Measurements from ENCODE around the gene STAG3.
A peak's percentile ranks its signal among the peaks of the same experiment; 100 is the strongest.
"Not testable (repeated sequence)": the region's sequence is repeated elsewhere in the genome, so short reads cannot be mapped to it uniquely, and the experiment has no call there.

Gene STAG3

DNA sequence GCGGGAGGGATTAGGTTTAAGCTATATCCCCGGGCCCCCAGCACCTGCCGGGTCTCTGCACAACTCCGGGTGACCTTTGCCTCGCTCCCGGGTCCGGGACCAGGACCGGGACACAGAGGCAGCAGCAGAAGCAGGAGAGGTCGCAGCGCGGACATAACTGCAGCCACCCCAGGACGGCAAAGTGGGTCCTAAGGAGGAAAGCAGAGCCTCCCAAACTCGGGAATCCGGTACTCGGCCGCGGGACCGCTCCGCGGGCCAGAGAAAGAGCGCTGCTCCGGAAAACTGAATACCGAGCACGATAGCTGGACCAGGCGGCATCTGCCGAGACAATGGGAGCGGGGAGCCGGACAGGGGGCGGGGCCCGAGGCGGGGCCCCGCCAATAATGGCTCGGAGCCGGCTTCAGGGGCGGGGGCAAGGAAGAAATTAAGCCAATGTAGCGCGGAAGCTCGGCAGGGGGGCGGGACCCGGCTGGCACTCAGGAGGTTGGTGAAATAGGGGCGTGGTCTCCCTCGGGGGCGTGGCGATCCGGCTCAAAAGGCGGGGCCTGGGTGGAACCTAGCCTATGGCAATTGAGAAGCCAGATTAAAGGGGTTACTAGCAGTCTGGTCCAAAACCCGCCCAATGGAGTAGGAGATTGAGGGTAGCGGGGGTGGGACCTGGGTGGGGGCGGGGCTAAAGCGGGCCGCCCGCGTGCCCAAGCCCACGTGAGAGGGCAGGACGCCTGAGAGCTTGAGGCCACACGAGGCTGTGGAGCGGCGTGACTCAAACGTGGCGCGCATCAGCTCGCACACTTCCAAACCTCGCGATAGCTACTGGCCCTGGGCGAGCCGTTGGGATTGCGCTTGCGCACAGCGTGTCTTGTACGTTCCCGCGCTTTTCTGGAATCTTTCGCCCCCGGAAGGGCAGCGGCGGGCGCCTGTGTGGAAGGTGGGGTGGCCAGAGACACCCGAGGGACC lies at the start of gene STAG3, which contains the start of gene GPC2:
Gene STAG3 (plus strand): TSS at position 874 of the 957 bp plus-strand sequence. CDS start 2,639 bp downstream, outside the sequence.
Gene GPC2 (minus strand): TSS at position 337 of the 957 bp plus-strand sequence. CDS start 182 bp downstream, at position 155.
- peak; percentile 96 for DNase-seq

GRCh38 chr7:100128637-100128963 lies 49.1 kb upstream of the STAG3 start:
- no peak for DNase-seq

GRCh38 chr7:100130220-100130607 lies 47.5 kb upstream of the STAG3 start:
- DNase-seq: not testable (repeated sequence)

DNA sequence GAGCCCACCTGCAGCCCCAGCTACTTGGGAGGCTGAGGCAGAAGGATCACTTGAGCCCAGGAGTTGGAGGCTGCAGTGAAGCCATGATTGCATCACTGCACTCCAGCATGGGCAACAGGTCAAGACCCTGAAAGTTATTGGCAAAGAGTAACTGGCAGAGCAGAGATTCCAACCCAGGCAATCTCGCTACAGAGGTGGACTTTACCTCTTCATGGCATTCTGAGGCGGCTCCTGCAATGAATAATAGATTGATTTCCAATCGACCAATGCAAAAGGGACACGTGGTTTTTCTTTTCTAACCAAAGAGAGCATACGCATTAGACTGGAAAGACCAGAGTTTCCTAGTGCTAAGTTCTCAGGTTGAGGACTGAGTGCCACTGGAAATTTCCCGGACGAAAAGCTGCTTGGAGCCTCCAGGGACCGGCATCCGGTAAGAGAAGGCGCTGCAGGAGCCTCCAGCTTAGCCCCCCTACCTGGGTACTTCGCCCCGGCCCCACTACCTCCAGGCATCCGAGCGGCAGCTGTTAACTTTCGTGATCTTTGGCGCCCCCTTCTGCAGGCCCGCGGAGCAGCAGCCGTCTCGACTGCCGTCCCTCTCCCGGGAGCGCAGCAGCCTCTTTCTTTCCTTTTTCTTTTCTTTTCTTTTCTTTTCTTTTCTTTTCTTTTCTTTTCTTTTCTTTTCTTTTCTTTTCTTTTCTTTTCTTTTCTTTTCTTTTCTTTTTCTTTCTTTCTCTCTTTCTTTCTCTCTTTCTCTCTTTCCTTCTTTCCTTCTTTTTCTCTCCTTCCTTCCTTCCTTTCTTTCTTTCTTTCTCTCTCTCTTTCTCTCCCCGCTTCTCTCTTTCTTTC lies 46.9 kb upstream of the STAG3 start:
- DNase-seq: peak; percentile 90

DNA sequence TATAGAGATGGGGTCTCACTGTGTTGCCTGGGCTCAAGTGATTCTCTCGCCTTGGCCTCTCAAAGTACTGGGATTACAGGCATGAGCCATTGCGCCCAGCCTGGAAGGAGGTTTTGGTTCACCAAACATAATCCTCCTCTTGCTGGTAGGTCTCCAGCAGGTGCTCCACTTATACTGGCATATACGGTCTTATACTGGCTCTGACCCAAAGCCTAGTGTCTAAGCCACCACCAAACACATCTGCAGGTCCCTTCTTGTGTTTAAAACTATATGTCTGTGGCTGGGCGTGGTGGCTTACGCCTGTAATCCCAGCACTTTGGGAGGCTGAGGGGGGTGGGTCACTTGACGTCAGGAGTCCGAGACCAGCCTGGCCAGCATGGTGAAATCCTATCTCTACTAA lies 45.6 kb upstream of the STAG3 start:
- no peak for DNase-seq

DNA sequence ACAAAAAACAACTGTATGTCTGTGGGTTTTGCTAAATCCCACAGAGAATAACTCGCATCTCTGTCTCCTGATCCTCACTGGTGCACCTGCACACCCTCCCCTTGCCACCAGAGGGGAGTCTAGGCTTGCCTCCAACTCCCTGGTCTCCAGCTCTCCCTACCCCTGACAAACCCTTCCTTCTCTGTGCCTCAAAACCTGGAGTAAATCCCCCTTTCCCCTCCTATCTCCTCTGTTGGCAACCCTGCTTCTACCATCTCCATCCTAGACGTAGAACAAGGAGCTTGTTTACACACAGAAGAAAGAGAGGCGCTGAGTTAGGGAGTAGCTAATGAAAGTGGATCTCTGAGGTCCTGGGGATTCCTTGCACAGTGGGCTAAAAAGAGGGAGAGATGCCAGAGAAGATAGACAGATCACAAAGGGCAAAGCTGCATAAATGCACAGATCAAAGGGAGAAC lies 45.0 kb upstream of the STAG3 start:
- DNase-seq: peak; percentile 69

GRCh38 chr7:100137851-100138760 lies 39.6 kb upstream of the STAG3 start:
- DNase-seq: no peak

GRCh38 chr7:100141555-100141949 lies 36.2 kb upstream of the STAG3 start:
- no peak for DNase-seq

- no peak for DNase-seq
Measured at GRCh38 chr7:100142461-100142860, 35.3 kb upstream of the STAG3 start.

- not testable (repeated sequence) for DNase-seq
Measured at GRCh38 chr7:100146350-100146749, 31.4 kb upstream of the STAG3 start.

DNA sequence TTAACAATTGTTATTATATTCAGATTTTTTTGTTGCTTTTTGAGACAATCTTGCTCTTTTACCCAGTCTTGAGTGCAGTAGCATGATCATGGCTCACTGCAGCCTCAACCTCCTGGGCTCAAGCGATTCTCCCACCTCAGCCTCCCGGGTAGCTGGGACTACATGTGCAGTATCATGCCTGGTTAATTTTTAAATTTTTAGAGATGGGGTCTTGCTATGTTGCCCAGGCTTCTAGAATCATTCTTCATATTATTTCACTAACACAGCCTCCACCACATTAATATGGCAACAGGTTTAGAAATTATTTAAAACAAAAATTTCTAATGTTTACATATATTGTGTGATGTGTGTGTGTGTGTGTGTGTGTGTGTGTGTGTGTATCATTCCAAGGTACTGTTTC lies 30.4 kb upstream of the STAG3 start:
- no peak for DNase-seq

DNA sequence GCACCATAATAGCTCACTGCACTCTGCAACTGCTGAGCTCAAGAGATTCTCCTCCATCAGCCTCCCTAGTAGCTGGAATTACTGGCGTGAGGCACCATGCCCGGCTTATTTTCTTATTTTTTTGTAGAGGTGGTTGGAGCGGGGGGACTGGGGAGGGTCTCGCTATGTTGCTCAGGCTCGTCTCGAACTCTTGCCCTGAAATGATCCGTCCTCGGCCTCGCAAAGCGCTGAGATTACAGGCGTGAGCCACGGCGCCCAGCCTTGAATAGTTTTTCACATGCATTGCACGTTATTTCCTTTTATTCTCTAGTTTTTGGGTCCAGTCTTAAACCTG lies 29.5 kb upstream of the STAG3 start:
- DNase-seq: no peak

GRCh38 chr7:100148559-100149328 lies 29.0 kb upstream of the STAG3 start, which contains the start of gene LAMTOR4:
LAMTOR4 (plus strand) TSS chr7:100148918; CDS start chr7:100148973, 55 bp downstream.
- peak; percentile 94 for DNase-seq

- no peak for DNase-seq
Measured at GRCh38 chr7:100152404-100152803, 25.3 kb upstream of the STAG3 start.

GRCh38 chr7:100152937-100153666 lies 24.6 kb upstream of the STAG3 start:
- DNase-seq: no peak

GRCh38 chr7:100153708-100154535 lies 23.8 kb upstream of the STAG3 start:
- no peak for DNase-seq

DNA sequence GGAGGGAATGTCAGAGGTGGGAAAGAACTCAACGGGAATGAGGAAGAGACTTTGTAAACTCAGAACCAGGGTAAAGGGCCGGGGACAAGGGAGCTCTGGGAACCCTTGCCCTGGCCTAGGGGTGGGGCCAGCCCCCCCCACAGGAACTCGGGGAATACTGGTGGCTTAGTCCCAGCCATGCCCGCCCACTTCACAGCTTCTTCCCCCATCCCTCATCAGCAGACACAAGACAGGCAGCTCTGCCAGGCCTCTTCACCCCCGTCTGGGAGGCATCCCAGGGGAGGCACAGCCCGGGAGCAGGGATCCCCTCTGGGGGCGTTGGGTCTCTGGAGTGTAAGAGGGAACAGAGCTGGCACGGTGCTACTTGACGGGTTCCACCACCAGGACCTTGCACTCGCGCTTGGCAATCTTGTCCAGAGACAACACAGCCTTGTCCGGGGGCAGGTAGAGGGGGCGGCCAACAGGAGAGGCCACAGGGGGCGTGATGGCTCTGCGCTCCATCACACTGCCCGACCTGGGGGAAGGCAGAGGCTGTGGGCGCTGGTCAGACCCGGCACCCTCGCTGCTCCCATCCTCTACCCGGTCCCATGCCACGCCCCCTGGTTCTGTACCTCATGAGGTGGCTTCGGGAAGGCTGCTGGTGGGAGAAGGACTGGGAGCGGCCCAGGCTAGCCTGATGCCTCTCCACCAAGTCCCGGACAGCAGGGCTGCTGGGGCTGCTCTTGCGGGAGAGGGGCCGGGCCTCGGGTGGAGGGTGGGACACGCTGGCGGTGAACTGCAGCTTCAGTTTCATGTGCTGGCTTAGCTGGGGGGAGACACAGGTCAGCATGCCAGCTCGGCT lies 22.8 kb upstream of the STAG3 start:
- DNase-seq: no peak

DNA sequence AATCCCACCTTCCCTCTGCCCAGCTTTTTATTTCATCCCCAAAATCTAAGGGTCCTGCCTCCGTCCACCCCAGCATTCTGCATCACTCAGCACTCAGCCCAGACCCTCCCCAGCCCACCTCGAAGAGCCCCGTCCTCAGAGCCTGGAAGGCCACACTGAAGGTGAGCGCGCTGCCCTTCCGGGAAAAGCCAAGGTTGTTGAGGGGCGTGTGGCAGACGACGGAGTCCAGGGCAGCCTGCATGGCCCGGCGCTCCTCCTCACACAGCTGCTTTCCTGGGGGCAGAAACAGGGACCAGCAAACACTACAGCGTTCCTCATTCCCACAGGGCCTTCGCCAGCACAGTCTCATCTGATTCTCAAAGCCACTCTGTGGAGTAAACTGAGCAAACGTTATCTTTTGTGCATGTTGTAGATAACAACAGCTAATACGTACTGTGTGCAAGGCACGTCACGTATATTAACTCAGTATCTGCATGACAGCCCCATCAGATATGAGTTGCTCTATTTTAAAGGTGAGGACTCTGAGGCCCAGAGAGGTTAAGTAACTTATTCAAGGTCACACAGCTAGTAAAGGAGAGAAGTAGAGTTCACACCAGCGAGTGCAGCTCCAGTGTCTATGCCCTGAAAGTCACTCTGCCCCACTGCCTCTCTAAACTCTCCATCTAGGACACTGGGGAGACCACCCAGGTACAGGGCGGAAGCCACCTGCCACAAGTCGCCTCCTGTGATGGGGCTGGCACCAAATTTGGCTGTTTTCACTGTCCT lies 22.0 kb upstream of the STAG3 start:
- DNase-seq: no peak

All from retina (tissue), 1 donor.